T47D (cell line): ENCODE data around the gene RGS9.

Experiments used
- DNase-seq, 2 experiments: peaks; one replicate each; pipeline versions ENCODE4 v3.0.0 to v3.0.0-alpha.2; 2011 to 2012; ENCODE audit warnings: low read depth in 1 of 2, low spot score in 1 of 2
- JUND ChIP-seq: IDR thresholded peaks from 2 replicates; pipeline ENCODE4 v1.6.1; 2012; ENCODE audit warnings: low read depth
- in situ Hi-C: cut with HindIII; loops from 2 replicates; pipeline ENCODE4 v1.10.0; 2016; ENCODE audit warnings: low sequenced_read_pairs, low pct_unique_long_range_greater_than_20kb

The RGS9 gene

GRCh38 chr17:65121916-65122806 is 15.0 kb upstream of the RGS9 start:
- in situ Hi-C loops, result no loop called here
- no peak for TF ChIP-seq JUND
- no peak for DNase-seq

GRCh38 chr17:65122836-65123756 is 14.1 kb upstream of the RGS9 start:
- TF ChIP-seq JUND, result no peak
- in situ Hi-C loops, result no loop called here
- peak; percentile 84 to 94 for DNase-seq

GRCh38 chr17:65123757-65124675 is 13.2 kb upstream of the RGS9 start:
- in situ Hi-C loops, result no loop called here

GRCh38 chr17:65130832-65131231 is 6.3 kb upstream of the RGS9 start:
- in situ Hi-C loops, result no loop called here
- no peak for TF ChIP-seq JUND
- no peak for DNase-seq

More at GRCh38 chr17:65123757-65124675, 13.2 kb upstream of the RGS9 start:
- DNase-seq, result no peak
- no peak for TF ChIP-seq JUND

GRCh38 chr17:65131240-65131639 is 5.9 kb upstream of the RGS9 start:
- in situ Hi-C loops, result no loop called here
- DNase-seq, result no peak

DNA sequence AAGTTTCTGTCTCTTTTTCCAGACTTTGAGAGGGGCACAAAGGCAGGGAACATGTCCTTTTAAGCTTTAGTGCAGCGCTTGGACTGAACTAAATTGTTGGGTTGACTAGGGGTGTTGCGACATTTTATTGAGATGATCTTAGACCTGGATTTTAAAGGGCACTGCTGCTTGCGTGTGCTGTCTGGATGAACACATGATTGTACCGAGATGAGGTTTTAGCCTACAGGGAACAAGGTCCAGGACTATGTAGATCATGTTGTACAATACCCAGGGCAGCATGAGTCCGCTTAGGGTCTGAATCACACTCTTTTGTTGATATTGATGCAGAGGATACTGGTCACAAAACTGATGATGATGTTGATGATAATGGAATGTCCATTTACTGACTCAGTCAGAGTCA is 5.2 kb upstream of the RGS9 start:
- no peak for TF ChIP-seq JUND
- in situ Hi-C loops, result no loop called here
- no peak for DNase-seq

More at GRCh38 chr17:65131240-65131639, 5.9 kb upstream of the RGS9 start:
- no peak for TF ChIP-seq JUND

DNA sequence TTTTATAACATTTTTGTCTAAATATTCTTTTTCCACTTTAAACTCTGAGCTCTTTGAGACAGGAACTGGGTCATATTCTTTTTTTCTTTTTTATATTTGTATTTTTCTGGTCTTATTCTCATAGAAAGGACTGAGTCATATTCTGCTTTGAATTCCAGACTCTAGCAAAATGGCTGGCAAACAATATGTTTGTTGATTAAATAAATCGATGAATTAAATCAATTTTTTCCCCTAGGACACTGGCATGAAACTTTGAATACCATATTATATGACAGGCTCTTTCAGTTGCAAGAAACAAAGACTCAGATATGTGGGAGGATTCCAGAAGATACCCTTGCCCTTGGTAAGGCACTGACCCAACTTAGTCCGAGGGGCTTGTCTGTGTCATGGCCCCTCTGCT is 3.1 kb upstream of the RGS9 start:
- TF ChIP-seq JUND, result no peak
- no peak for DNase-seq
- in situ Hi-C loops, result no loop called here

DNA sequence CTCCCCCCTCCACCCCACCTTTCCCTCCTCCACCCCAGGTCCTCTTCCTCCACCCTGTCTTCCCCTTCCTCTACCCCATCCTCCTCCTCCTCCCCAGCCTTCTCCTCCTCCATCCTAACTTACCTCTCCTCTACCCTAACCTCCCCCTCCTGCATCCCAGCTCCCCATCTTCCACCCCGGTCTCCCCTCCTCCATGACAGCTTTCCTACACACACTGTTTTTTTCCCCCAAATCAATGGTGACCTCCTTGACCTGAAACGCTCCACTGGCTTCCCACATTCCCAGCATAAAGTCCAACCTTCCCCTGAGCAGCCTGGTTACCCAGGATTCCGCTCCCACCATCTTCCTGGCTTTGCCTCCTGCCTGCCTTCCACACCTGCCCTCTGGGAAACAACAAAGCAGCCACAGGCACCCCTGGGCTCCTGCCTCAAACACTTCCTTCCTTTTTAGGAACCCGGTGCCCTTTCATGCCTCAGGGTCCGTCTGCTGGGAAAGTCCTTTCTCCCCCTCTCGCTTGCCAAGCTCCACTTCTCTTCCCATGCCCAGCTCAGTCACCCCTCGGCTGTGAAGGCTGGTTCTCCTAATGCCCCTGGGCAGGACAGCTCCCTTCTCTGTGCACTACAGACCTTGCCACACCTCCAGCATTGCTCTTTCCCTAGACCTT is 2.1 kb downstream of the RGS9 start:
- in situ Hi-C loops, result no loop called here
- no peak for TF ChIP-seq JUND
- DNase-seq, result no peak

DNA sequence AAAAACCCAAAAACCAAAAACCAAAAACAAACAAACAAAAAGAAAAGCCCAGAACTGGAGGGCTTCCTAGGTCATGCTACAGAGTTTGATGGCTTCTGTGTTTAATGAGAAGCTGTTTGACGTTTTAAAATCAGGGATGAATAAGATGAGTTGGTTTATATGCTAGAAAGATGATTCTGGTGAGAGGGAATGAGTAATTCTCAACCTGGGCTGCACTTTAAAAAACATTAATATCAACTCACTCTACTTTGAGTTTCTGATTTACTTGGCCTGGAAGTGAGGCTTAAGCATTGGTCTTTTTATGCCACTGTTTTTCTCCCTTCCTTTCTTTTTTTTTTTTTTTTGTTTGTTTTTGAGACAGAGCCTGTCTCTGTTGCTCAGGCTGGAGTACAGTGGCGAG is 5.1 kb downstream of the RGS9 start:
- in situ Hi-C loops, result no loop called here
- no peak for DNase-seq

DNA sequence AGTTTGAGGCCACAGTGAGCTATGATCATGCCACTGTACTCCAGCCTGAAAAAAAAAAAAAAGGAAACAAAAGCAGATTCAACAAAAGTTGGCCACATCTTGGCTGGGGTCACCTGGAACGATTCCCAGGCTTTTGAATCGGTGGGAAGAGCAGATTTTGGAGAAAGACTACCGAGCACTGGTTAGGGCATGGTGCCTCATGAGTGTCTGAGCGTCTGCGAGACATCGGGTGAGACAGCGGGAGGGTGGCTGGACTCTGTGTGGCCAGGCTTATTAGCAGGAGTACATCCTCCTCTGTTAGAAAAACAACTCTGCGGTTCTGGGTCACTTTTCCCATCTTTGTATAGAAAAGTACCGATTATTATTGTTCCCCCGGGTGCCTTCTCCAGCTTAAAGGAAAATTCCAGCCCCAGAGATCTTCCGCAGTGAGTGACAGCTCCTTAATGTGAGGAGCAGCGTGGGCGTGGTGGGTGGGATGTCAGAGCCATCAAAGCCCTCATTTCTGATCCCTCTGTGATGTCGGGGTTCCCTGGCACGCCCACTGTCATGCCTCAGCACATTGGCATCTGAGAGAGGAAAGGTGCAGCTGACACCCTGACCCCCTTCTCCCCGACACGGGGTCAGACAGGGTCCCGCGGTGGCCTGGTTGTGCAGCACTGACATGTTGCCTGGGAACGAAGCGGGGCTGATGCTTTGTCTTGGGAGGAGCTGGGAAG is 6.9 kb downstream of the RGS9 start:
- DNase-seq, result no peak
- TF ChIP-seq JUND, result no peak
- in situ Hi-C loops, result no loop called here

More for the DNA sequence above, 5.1 kb downstream of the RGS9 start:
- no peak for TF ChIP-seq JUND

DNA sequence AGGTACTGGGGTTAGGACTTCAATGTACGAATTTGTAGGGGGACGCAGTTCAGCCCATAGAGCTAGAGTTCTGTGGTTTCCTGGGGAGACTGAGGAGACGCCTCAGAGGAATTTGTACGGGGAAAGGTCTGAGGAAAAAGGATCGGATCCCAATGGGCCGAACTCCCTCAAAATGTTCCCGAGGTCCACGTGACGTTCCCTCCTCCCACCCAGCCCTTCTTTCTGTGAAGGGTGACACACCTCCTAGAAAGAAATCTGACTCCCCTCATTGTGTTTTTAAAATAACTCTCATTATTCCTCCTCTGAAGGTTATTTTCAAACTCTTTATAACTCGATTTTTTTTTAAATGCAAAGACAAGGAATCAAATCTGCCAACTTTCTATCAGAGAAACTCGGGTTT is 8.6 kb downstream of the RGS9 start:
- in situ Hi-C loops, result no loop called here
- DNase-seq, result no peak
- TF ChIP-seq JUND, result no peak
